Caco-2 (cell line): ENCODE results near the gene GJD2. TPM values are rescaled to one million over a fixed set of nuclear protein-coding genes. Genes with fewer than 3 reads are reported as not detected.

Source experiments
- BruUV-seq: library from RNA; stranded (reverse); fragments of 400-500 nt; replicated peaks from 2 replicates; lab custom pipeline; 2021; lab: Mats Ljungman, UMichigan
- CTCF ChIA-PET: fragments of 300-600 bp; sonication (Branson Sonifier 250); formaldehyde crosslinking; loops from one replicate; lab custom pipeline; 2022; ENCODE audit warnings: antibody characterized with exemption; lab: Charles Lee
- POLR2A ChIA-PET: fragments of 300-600 bp; sonication (Branson Sonifier 250); formaldehyde crosslinking; loops from one replicate; lab custom pipeline; 2022; ENCODE audit warnings: antibody characterized with exemption; lab: Charles Lee
- DNase-seq, 2 experiments: peaks; one replicate each; pipeline versions ENCODE4 v3.0.0 to v3.0.0-alpha.2; 2020 to 2022
- H3K27me3 ChIP-seq: replicated peaks from 2 replicates; pipeline ENCODE4 v1.6.0; 2011; ENCODE audit warnings: low read length; ENCODE audit not compliant: control insufficient read depth, insufficient read depth
- H3K36me3 ChIP-seq: 2 replicates; pipeline ENCODE4 v1.5.1; 2011; ENCODE audit warnings: low read length; ENCODE audit not compliant: control insufficient read depth, insufficient read depth
- H3K4me1 ChIP-seq: fragments of 250-450 bp; sonication (Bioruptor Pico); 2 replicates; pipeline ENCODE4 v1.5.1; 2020; ENCODE audit warnings: mild to moderate bottlenecking
- H3K4me3 ChIP-seq: 2 replicates; pipeline ENCODE4 v1.5.1; 2011; ENCODE audit warnings: low read depth, mild to moderate bottlenecking, control low read depth, low read length
- H3K9me3 ChIP-seq: fragments of 250-450 bp; sonication (Bioruptor Pico); 2 replicates; pipeline ENCODE4 v1.5.1; 2020; ENCODE audit warnings: mild to moderate bottlenecking, moderate library complexity
- H3K27ac Mint-ChIP-seq: one replicate; pipeline ENCODE4 v1.8.0; 2022; ENCODE audit warnings: mixed read lengths; ENCODE audit not compliant: unreplicated experiment
- H3K27me3 Mint-ChIP-seq: one replicate; pipeline ENCODE4 v1.8.0; 2022; ENCODE audit warnings: mixed read lengths; ENCODE audit not compliant: insufficient read depth, unreplicated experiment
- H3K36me3 Mint-ChIP-seq: one replicate; pipeline ENCODE4 v1.8.0; 2022; ENCODE audit warnings: mild to moderate bottlenecking, mixed read lengths; ENCODE audit not compliant: insufficient read depth, unreplicated experiment
- H3K4me1 Mint-ChIP-seq: one replicate; pipeline ENCODE4 v1.8.0; 2022; ENCODE audit warnings: low read depth, mixed read lengths; ENCODE audit not compliant: unreplicated experiment
- H3K4me3 Mint-ChIP-seq: one replicate; pipeline ENCODE4 v1.8.0; 2022; ENCODE audit warnings: mild to moderate bottlenecking, moderate library complexity, mixed read lengths; ENCODE audit not compliant: unreplicated experiment
- H3K9me3 Mint-ChIP-seq: one replicate; pipeline ENCODE4 v1.8.0; 2022; ENCODE audit warnings: mixed read lengths; ENCODE audit not compliant: unreplicated experiment
- CTCF ChIP-seq, 2 experiments: fragments of 200-600 bp in 1 of 2; IDR thresholded peaks; 1 replicate in 1 of 2; 2 replicates in 1 of 2; pipeline versions ENCODE4 v1.5.1 to v1.8.0; 2011 to 2022; ENCODE audit warnings: antibody characterized with exemption in 1 of 2, control low read depth in 1 of 2, inconsistent platforms in 1 of 2, low read depth in 1 of 2, low read length in 1 of 2, mild to moderate bottlenecking in 1 of 2, moderate library complexity in 1 of 2; ENCODE audit not compliant: insufficient read depth in 1 of 2, severe bottlenecking in 1 of 2, unreplicated experiment in 1 of 2
- intact Hi-C: fragments of 100-400 bp; cut with micrococcal nuclease; formaldehyde crosslinking; loops from one replicate; pipeline ENCODE4 v1.10.0; 2022; ENCODE audit not compliant: unreplicated experiment
- total RNA-seq: library from RNA; stranded (reverse); gene quantifications from 2 replicates; pipeline ENCODE4 v1.2.3, GENCODE V29; 2022

Gene GJD2
- total RNA-seq, 1 experiment from 2014 or later, result not detected

GRCh38 chr15:34719695-34720094 is 35.1 kb downstream of the GJD2 start:
- no TSS peak for BruUV-seq
- peaks cover 6% of the 10 kb centered on the region for H3K4me1 Mint-ChIP-seq
- no peak overlapping the region for H3K27ac Mint-ChIP-seq
- Histone ChIP-seq H3K36me3 (no peaks in the 10 kb centered on the region), H3K4me1 (no peaks in the 10 kb centered on the region), H3K27me3 (no peaks in the 10 kb centered on the region; the same call in 1 of the 2 replicates), H3K9me3 (no peaks in the 10 kb centered on the region), H3K4me3 (no peak overlapping the region)
- no peak overlapping the region for H3K4me3 Mint-ChIP-seq
- no peak for TF ChIP-seq CTCF (IDR thresholded peaks at IDR 0.05; ENCODE audit: insufficient read depth in 1 of 2, low read depth in 1 of 2, low read length in 1 of 2, severe bottlenecking in 1 of 2, unreplicated experiment in 1 of 2)
- ChIA-PET POLR2A (no interaction called here), CTCF (no interaction called here)
- H3K36me3 Mint-ChIP-seq, result no peaks in the 10 kb centered on the region
- no peaks in the 10 kb centered on the region for H3K9me3 Mint-ChIP-seq
- no peak for DNase-seq
- intact Hi-C loops, result no loop called here
- H3K27me3 Mint-ChIP-seq, result peaks cover 16% of the 10 kb centered on the region

GRCh38 chr15:34718681-34719665 is 35.8 kb downstream of the GJD2 start:
- ChIA-PET CTCF (no interaction called here), POLR2A (no interaction called here)
- DNase-seq, result no peak
- no TSS peak for BruUV-seq
- no peaks in the 10 kb centered on the region for H3K9me3 Mint-ChIP-seq
- intact Hi-C loops, result no loop called here
- H3K4me1 ChIP-seq, result no peaks in the 10 kb centered on the region
- no peak for TF ChIP-seq CTCF (IDR thresholded peaks at IDR 0.05; ENCODE audit: insufficient read depth in 1 of 2, low read depth in 1 of 2, low read length in 1 of 2, severe bottlenecking in 1 of 2, unreplicated experiment in 1 of 2)
- no peak overlapping the region for H3K27ac Mint-ChIP-seq
- H3K36me3 Mint-ChIP-seq, result no peaks in the 10 kb centered on the region
- H3K27me3 ChIP-seq, result no peaks in the 10 kb centered on the region; the same call in 1 of the 2 replicates
- H3K36me3 ChIP-seq, result no peaks in the 10 kb centered on the region
- no peak overlapping the region for H3K4me3 ChIP-seq
- no peaks in the 10 kb centered on the region for H3K9me3 ChIP-seq
- no peak overlapping the region for H3K4me3 Mint-ChIP-seq
- H3K4me1 Mint-ChIP-seq, result peaks cover 6% of the 10 kb centered on the region
- H3K27me3 Mint-ChIP-seq, result peaks cover 16% of the 10 kb centered on the region

GRCh38 chr15:34717729-34718128 is 37.1 kb downstream of the GJD2 start:
- CTCF ChIA-PET, result no interaction called here
- intact Hi-C loops, result no loop called here

More at GRCh38 chr15:34717729-34718128, 37.1 kb downstream of the GJD2 start:
- Histone ChIP-seq H3K9me3 (no peaks in the 10 kb centered on the region), H3K4me1 (no peaks in the 10 kb centered on the region), H3K4me3 (no peak overlapping the region), H3K27me3 (no peaks in the 10 kb centered on the region; the same call in 1 of the 2 replicates), H3K36me3 (no peaks in the 10 kb centered on the region)
- H3K36me3 Mint-ChIP-seq, result no peaks in the 10 kb centered on the region
- H3K4me3 Mint-ChIP-seq, result no peak overlapping the region
- no peak overlapping the region for H3K27ac Mint-ChIP-seq
- BruUV-seq, result no TSS peak
- no peak for DNase-seq
- POLR2A ChIA-PET, result no interaction called here
- peaks cover 6% of the 10 kb centered on the region for H3K4me1 Mint-ChIP-seq
- peaks cover 19% of the 10 kb centered on the region for H3K27me3 Mint-ChIP-seq
- H3K9me3 Mint-ChIP-seq, result no peaks in the 10 kb centered on the region
- no peak for TF ChIP-seq CTCF (IDR thresholded peaks at IDR 0.05; ENCODE audit: insufficient read depth in 1 of 2, low read depth in 1 of 2, low read length in 1 of 2, severe bottlenecking in 1 of 2, unreplicated experiment in 1 of 2)
